ENCODE data around the gene DYNLT2. TPM values are rescaled to one million over a fixed set of nuclear protein-coding genes. Genes with fewer than 3 reads are reported as not detected.
"Not testable (repeated sequence)": the region's sequence is repeated elsewhere in the genome, so short reads cannot be mapped to it uniquely, and the experiment has no call there.

The DYNLT2 gene
- total RNA-seq, 4 donors from 2014 or later = 3.3 to 7.5 (median 4.4) TPM

- in situ Hi-C loops (cut with MboI; ENCODE audit: low pct_ligation_motif_present in 1 of 4, low pct_unique_long_range_greater_than_20kb in 1 of 4, low sequenced_read_pairs in 3 of 4) = no loop called here
- no peak for DNase-seq
- Histone ChIP-seq H3K4me3 (no peak overlapping the region), H3K4me1 (no peaks in the 10 kb centered on the region), H3K27me3 (no peaks in the 10 kb centered on the region), H3K36me3 (peaks cover 0 to 28% (median 13%) of the 10 kb centered on the region in 4 donors), H3K9me3 (no peaks in the 10 kb centered on the region), H3K27ac (no peak overlapping the region)
- WGBS, 2 donors (ENCODE audit: low coverage in 1 of 2) = 93 to 95% methylated on average over 3 to 13 of the region's 13 CpGs
- TF ChIP-seq, protein P1, sequence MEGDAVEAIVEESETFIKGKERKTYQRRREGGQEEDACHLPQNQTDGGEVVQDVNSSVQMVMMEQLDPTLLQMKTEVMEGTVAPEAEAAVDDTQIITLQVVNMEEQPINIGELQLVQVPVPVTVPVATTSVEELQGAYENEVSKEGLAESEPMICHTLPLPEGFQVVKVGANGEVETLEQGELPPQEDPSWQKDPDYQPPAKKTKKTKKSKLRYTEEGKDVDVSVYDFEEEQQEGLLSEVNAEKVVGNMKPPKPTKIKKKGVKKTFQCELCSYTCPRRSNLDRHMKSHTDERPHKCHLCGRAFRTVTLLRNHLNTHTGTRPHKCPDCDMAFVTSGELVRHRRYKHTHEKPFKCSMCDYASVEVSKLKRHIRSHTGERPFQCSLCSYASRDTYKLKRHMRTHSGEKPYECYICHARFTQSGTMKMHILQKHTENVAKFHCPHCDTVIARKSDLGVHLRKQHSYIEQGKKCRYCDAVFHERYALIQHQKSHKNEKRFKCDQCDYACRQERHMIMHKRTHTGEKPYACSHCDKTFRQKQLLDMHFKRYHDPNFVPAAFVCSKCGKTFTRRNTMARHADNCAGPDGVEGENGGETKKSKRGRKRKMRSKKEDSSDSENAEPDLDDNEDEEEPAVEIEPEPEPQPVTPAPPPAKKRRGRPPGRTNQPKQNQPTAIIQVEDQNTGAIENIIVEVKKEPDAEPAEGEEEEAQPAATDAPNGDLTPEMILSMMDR (IDR thresholded peaks at IDR 0.05) = no peak
- TF ChIP-seq POLR2AphosphoS5 (IDR thresholded peaks at IDR 0.05) (no peak), POLR2A (IDR thresholded peaks at IDR 0.05) (no peak), EP300 (IDR thresholded peaks at IDR 0.05; ENCODE audit: low read depth) (no peak)
- intact Hi-C loops (cut with DNase I; ENCODE audit: low total_unique reads) = no loop called here
Observed at GRCh38 chr6:169766921-169767736, 15.8 kb upstream of the DYNLT2 start.

DNA sequence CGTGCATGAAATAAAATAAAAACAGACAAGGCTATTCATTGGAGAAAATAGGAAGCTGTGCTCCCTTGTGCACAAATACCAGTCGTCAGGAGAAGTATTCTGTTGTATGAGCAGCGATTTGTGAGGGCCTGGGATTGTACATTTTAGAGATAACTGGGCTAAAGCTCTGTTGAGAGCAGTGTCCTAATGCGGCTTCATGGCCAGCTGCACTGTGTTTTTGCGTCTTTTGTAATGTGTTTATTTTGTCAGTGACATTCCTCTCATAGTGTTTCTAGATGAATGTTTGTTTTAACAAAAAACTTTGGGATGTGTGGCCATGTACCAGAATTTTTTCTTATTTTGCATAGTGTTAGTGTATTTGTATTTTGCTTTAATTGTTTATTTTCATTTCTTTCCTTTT, 14.9 kb upstream of the DYNLT2 start:
- Histone ChIP-seq H3K36me3 (peaks cover 0 to 33% (median 11%) of the 10 kb centered on the region in 4 donors), H3K27me3 (no peaks in the 10 kb centered on the region), H3K4me1 (no peaks in the 10 kb centered on the region), H3K9me3 (no peaks in the 10 kb centered on the region), H3K4me3 (no peak overlapping the region), H3K27ac (no peak overlapping the region)
- TF ChIP-seq POLR2AphosphoS5 (IDR thresholded peaks at IDR 0.05) (peak in 1 of 3 donors; percentile 26), POLR2A (IDR thresholded peaks at IDR 0.05) (no peak)
- TF ChIP-seq, protein P1 (IDR thresholded peaks at IDR 0.05) = no peak
- in situ Hi-C loops (cut with MboI; ENCODE audit: low pct_ligation_motif_present in 1 of 4, low pct_unique_long_range_greater_than_20kb in 1 of 4, low sequenced_read_pairs in 3 of 4) (no loop called here), intact Hi-C loops (cut with DNase I; ENCODE audit: low total_unique reads) (no loop called here)
- 75 to 91% methylated on average over 5 of the region's 5 CpGs for WGBS, 2 donors (ENCODE audit: low coverage in 1 of 2)
- DNase-seq = no peak

GRCh38 chr6:169765789-169766188, 14.4 kb upstream of the DYNLT2 start:
- peaks cover 0 to 37% (median 10%) of the 10 kb centered on the region in 4 donors for H3K36me3 ChIP-seq
- intact Hi-C loops (cut with DNase I; ENCODE audit: low total_unique reads); H3K9me3 ChIP-seq; H3K4me3 ChIP-seq; H3K27me3 ChIP-seq; in situ Hi-C loops (cut with MboI; ENCODE audit: low pct_ligation_motif_present in 1 of 4, low pct_unique_long_range_greater_than_20kb in 1 of 4, low sequenced_read_pairs in 3 of 4); DNase-seq; H3K27ac ChIP-seq; H3K4me1 ChIP-seq: not testable (repeated sequence)
- WGBS, 2 donors (ENCODE audit: low coverage in 1 of 2) = 86 to 91% methylated on average over 5 to 10 of the region's 10 CpGs

GRCh38 chr6:169763881-169764280, 12.5 kb upstream of the DYNLT2 start:
- Histone ChIP-seq H3K27me3 (no peaks in the 10 kb centered on the region), H3K36me3 (peaks cover 0 to 43% (median 18%) of the 10 kb centered on the region in 4 donors), H3K27ac (no peak overlapping the region), H3K9me3 (no peaks in the 10 kb centered on the region), H3K4me1 (no peaks in the 10 kb centered on the region), H3K4me3 (no peak overlapping the region)
- WGBS, 2 donors (ENCODE audit: low coverage in 1 of 2) = 85 to 89% methylated on average over 6 to 10 of the region's 10 CpGs
- in situ Hi-C loops (cut with MboI; ENCODE audit: low pct_ligation_motif_present in 1 of 4, low pct_unique_long_range_greater_than_20kb in 1 of 4, low sequenced_read_pairs in 3 of 4) (no loop called here), intact Hi-C loops (cut with DNase I; ENCODE audit: low total_unique reads) (no loop called here)
- DNase-seq = no peak
- TF ChIP-seq EP300 (IDR thresholded peaks at IDR 0.05; ENCODE audit: low read depth) = no peak
- no peak for TF ChIP-seq POLR2A (IDR thresholded peaks at IDR 0.05)
- TF ChIP-seq, protein P1 (IDR thresholded peaks at IDR 0.05) = no peak
- no peak for TF ChIP-seq POLR2AphosphoS5 (IDR thresholded peaks at IDR 0.05)
